ENCODE data around the gene PLCH1. TPM values are rescaled to one million over a fixed set of nuclear protein-coding genes. Genes with fewer than 3 reads are reported as not detected.
A peak's percentile ranks its signal among the peaks of the same experiment; 100 is the strongest.

PLCH1 gene
- total and polyA plus RNA-seq, 9 donors: 0.04 to 6.3 (median 0.79) TPM

DNA sequence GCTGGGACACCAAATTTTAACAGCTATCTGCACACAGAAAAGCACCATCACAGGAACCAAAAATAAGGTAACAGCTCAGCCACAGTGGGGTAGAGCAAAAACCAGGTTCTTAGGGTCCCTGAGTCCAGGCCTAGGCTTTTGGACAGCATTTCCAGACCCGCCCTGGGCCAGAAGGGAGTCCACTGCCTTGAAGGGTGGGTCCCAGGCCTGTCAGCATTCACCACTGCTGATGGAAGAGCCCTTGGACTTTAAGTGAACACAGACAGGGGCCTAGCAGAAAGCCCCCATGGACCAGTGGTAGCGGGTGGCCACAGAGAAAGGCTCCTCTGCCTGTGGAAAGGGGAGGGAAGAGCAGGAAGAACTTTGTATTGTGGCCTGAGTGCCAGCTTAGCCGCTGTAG, 56.4 kb downstream of the PLCH1 start:
- WGBS, 3 donors: 91 to 98% (median 97%) methylated on average over 3 of the region's 3 CpGs
- no peak for DNase-seq
- intact Hi-C loops (cut with DNase I): no loop called here
- Histone ChIP-seq H3K4me3 (no peak overlapping the region), H3K4me1 (ENCODE audit: insufficient read depth) (no peaks in the 10 kb centered on the region), H3K9me3 (no peaks in the 10 kb centered on the region), H3K27ac (no peak overlapping the region), H3K27me3 (no peaks in the 10 kb centered on the region), H3K36me3 (no peaks in the 10 kb centered on the region)
- no peak for TF ChIP-seq POLR2A (IDR thresholded peaks at IDR 0.05)
- TF ChIP-seq, protein P1, sequence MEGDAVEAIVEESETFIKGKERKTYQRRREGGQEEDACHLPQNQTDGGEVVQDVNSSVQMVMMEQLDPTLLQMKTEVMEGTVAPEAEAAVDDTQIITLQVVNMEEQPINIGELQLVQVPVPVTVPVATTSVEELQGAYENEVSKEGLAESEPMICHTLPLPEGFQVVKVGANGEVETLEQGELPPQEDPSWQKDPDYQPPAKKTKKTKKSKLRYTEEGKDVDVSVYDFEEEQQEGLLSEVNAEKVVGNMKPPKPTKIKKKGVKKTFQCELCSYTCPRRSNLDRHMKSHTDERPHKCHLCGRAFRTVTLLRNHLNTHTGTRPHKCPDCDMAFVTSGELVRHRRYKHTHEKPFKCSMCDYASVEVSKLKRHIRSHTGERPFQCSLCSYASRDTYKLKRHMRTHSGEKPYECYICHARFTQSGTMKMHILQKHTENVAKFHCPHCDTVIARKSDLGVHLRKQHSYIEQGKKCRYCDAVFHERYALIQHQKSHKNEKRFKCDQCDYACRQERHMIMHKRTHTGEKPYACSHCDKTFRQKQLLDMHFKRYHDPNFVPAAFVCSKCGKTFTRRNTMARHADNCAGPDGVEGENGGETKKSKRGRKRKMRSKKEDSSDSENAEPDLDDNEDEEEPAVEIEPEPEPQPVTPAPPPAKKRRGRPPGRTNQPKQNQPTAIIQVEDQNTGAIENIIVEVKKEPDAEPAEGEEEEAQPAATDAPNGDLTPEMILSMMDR (IDR thresholded peaks at IDR 0.05): no peak
- TF ChIP-seq EP300 (IDR thresholded peaks at IDR 0.05): no peak

DNA sequence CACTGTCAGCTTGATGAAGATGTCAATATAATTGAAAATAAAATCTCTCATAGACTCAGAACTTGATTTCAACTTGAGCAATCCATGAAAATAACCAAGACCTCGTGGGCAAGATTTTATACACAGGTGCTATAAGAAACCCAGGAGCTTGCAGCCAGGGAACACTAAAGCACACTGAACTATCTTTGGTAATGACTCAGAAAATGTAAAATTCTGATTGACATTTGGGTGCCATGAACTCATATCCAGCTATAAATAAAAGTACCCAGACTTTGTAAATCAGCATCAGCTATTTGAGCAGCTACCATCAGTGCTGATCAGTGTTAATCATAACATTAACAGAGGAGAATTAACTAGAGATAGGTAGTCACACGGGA, 61.5 kb downstream of the PLCH1 start:
- Histone ChIP-seq H3K4me3 (no peak overlapping the region), H3K4me1 (ENCODE audit: insufficient read depth) (no peaks in the 10 kb centered on the region), H3K36me3 (no peaks in the 10 kb centered on the region), H3K9me3 (no peaks in the 10 kb centered on the region), H3K27me3 (no peaks in the 10 kb centered on the region), H3K27ac (no peak overlapping the region)
- no peak for DNase-seq
- intact Hi-C loops (cut with DNase I): no loop called here
- TF ChIP-seq POLR2A (IDR thresholded peaks at IDR 0.05): no peak
- WGBS, 3 donors: 68 to 71% (median 71%) methylated on average over 2 of the region's 2 CpGs

DNA sequence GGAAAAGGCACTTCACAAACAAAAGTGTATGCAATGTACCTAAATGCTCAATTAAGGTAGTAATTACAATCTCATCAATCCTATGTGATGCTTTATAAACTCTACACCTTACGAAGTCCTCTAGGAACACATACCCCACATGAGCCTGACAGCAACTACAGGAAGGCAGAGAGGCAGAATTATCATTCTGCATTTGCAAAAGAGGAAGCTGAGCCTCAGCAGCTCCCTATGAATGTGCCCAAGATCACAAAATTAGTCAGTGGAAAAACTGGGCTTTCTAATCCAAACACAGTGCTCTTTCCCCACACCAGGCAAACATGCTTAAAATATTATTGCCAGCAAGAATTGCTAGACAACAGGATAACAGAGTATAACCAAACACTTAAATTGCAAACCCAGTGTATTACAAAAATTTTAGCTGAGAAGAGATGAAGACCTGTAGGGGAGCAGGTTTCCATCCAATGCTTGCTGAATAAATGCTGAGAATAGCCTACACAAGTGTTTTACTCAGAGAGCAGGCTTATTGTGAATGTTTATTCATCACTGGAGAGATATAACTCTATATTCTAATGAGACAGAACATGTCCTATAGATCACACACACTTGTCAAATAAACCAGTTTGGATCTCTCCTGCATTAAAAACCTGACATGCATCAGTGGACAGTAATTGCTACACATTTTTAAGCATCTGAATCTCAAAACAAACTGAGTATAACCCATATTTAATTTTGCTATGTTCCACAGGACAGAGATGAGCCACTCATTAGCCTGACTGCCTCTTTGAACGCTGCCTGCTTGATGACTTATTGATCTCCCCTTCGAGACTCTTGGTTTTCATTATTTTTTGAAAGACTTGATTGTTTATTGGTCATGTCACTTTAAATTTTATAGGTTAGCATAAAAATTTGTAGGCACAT, 62.2 kb downstream of the PLCH1 start:
- WGBS, 3 donors: 75 to 83% (median 76%) methylated on average over 3 of the region's 3 CpGs
- intact Hi-C loops (cut with DNase I): no loop called here
- Histone ChIP-seq H3K36me3 (no peaks in the 10 kb centered on the region), H3K4me3 (no peak overlapping the region), H3K9me3 (no peaks in the 10 kb centered on the region), H3K27me3 (no peaks in the 10 kb centered on the region), H3K27ac (no peak overlapping the region), H3K4me1 (ENCODE audit: insufficient read depth) (no peaks in the 10 kb centered on the region)
- TF ChIP-seq EP300 (IDR thresholded peaks at IDR 0.05): no peak
- TF ChIP-seq POLR2A (IDR thresholded peaks at IDR 0.05): no peak
- TF ChIP-seq, protein P1 (IDR thresholded peaks at IDR 0.05): no peak
- DNase-seq: no peak

DNA sequence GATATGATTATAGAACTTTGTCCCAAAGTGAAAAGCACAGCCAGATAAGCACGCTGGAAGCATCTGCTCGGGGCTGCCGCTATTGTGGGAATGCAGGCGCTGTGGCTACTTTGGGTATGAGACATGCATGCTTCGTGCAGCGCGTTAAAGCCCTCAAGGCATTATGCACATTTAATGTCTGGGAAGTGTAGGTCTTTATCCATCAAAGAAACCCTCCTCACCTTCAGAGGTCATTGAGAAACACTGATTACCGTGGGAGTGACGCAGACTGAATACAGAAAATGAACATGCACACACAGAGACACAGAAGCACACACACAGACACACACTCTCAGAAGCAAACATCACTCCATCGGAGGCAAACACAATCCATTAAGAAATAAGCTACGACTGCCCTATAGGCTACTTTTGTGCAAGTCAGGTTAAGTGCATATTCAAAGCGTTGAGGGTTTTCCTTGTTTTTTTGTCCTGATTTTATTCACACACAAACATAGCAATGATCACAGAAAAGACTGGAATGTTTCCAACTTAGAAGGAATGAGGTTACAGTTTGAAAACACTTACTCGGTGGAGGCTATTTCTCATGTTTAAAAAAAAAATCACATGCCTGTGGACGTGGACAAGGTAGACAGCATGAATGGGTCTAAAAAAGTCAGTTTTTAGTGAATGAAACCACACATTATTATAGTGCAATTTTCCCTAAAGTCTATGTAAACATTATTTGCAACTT, 68.5 kb downstream of the PLCH1 start:
- TF ChIP-seq, protein P1 (IDR thresholded peaks at IDR 0.05): no peak
- TF ChIP-seq POLR2A (IDR thresholded peaks at IDR 0.05) (no peak), EP300 (IDR thresholded peaks at IDR 0.05) (no peak)
- H3K27ac ChIP-seq: no peak overlapping the region
- no peak overlapping the region for H3K4me3 ChIP-seq
- no peaks in the 10 kb centered on the region for H3K9me3 ChIP-seq
- H3K27me3 ChIP-seq: no peaks in the 10 kb centered on the region
- WGBS, 3 donors: 7 to 13% (median 11%) methylated on average over 14 of the region's 14 CpGs
- H3K4me1 ChIP-seq (ENCODE audit: insufficient read depth): peaks cover 2% of the 10 kb centered on the region
- peak in 3 of 5 donors; percentile 17 to 36 (median 27) for DNase-seq
- H3K36me3 ChIP-seq: no peaks in the 10 kb centered on the region
- intact Hi-C loops (cut with DNase I): no loop called here

Measured in ovary (tissue), 9 donors.